Measurements from ENCODE around the gene C20orf202.
"Not testable (repeated sequence)": the region's sequence is repeated elsewhere in the genome, so short reads cannot be mapped to it uniquely, and the experiment has no call there.

Gene C20orf202

GRCh38 chr20:1222750-1223149, 19.5 kb downstream of the C20orf202 start:
- H3K4me3 ChIP-seq (ENCODE audit: low read length); DNase-seq (ENCODE audit: low read depth, low spot score); H3K9me3 ChIP-seq (ENCODE audit: control insufficient read depth, insufficient read depth, low read length); H3K27me3 ChIP-seq (ENCODE audit: control insufficient read depth, insufficient read depth, low read length); H3K36me3 ChIP-seq (ENCODE audit: control insufficient read depth, insufficient read depth, low read length); H3K4me1 ChIP-seq (ENCODE audit: control insufficient read depth, insufficient read depth, low read length); H3K27ac ChIP-seq (ENCODE audit: low read length): not testable (repeated sequence)
- no CpG with 5 or more reads among the region's 4 CpGs for WGBS (ENCODE audit: insufficient coverage, insufficient read length)

DNA sequence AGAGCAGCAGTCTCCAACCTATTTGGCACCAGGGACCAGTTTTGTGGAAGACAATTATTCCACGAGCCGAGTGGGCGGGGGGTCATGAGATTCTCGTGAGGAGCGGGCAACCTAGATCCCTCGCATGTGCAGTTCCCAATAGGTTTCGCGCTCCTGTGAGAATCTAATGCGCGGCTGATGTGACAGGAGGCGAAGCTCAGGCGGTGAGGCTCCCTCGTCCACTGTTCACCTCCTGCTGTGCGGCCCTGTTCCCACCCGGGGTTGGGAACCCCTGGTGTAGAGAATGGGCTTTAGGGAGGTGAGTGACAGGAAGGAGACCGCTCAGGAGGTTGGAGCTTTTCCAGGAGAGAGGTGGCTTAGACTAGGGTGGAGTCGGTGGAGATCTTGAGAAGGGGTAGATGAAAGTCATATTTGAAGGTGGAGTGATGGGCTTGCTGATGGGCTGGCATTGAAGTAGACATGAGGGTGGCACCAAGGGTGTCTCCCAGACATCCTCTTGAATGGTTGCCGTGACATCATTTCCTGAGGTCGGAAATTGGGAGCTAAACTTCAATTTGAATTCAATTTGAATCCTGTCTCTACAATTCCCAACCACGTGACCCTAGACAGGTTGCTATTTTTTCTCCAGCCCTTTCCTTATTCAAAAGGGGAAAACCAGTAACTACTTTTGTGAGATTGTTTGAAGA, 21.1 kb downstream of the C20orf202 start:
- no peak overlapping the region for H3K27ac ChIP-seq (ENCODE audit: low read length)
- no peak overlapping the region for H3K4me3 ChIP-seq (ENCODE audit: low read length)
- H3K36me3 ChIP-seq (ENCODE audit: control insufficient read depth, insufficient read depth, low read length) = no peaks in the 10 kb centered on the region
- H3K9me3 ChIP-seq (ENCODE audit: control insufficient read depth, insufficient read depth, low read length) = no peaks in the 10 kb centered on the region
- H3K27me3 ChIP-seq (ENCODE audit: control insufficient read depth, insufficient read depth, low read length) = no peaks in the 10 kb centered on the region; the same call in 1 of the 2 replicates
- DNase-seq (ENCODE audit: low read depth, low spot score) = no peak
- no peaks in the 10 kb centered on the region for H3K4me1 ChIP-seq (ENCODE audit: control insufficient read depth, insufficient read depth, low read length)
- no CpG with 5 or more reads among the region's 20 CpGs for WGBS (ENCODE audit: insufficient coverage, insufficient read length)

DNA sequence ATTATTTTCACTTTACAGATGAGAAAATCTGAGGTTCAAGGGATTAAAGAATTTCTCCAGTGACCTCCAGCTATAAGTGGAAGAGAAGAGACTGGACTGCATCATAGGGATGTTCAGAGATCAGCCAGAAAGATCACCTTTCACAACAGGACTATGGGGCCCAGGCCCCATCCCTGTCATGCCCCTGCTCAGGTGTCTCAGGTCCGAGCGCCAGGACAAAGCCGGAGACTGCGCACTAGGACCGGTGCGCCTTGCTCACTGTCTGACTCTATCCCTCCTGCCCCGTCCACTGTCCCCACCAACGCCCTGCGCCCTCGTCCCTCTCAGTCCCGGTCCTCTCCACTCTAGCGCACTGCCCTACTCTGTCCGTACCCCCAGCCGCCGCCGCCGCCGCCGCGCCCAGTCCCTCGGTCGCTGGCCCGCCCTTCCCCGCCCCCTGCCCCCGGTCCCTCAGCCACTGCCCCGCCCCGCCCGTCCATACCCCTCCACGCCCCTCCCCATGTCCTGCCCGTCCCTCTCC, 22.1 kb downstream of the C20orf202 start:
- H3K4me1 ChIP-seq (ENCODE audit: control insufficient read depth, insufficient read depth, low read length) = no peaks in the 10 kb centered on the region
- DNase-seq (ENCODE audit: low read depth, low spot score) = no peak
- no peaks in the 10 kb centered on the region; the same call in 1 of the 2 replicates for H3K27me3 ChIP-seq (ENCODE audit: control insufficient read depth, insufficient read depth, low read length)
- no peaks in the 10 kb centered on the region for H3K9me3 ChIP-seq (ENCODE audit: control insufficient read depth, insufficient read depth, low read length)
- no peaks in the 10 kb centered on the region for H3K36me3 ChIP-seq (ENCODE audit: control insufficient read depth, insufficient read depth, low read length)
- peak overlapping the region; percentile 38; the same call in 1 of the 2 replicates for H3K4me3 ChIP-seq (ENCODE audit: low read length)
- no CpG with 5 or more reads among the region's 30 CpGs for WGBS (ENCODE audit: insufficient coverage, insufficient read length)
- H3K27ac ChIP-seq (ENCODE audit: low read length) = no peak overlapping the region

DNA sequence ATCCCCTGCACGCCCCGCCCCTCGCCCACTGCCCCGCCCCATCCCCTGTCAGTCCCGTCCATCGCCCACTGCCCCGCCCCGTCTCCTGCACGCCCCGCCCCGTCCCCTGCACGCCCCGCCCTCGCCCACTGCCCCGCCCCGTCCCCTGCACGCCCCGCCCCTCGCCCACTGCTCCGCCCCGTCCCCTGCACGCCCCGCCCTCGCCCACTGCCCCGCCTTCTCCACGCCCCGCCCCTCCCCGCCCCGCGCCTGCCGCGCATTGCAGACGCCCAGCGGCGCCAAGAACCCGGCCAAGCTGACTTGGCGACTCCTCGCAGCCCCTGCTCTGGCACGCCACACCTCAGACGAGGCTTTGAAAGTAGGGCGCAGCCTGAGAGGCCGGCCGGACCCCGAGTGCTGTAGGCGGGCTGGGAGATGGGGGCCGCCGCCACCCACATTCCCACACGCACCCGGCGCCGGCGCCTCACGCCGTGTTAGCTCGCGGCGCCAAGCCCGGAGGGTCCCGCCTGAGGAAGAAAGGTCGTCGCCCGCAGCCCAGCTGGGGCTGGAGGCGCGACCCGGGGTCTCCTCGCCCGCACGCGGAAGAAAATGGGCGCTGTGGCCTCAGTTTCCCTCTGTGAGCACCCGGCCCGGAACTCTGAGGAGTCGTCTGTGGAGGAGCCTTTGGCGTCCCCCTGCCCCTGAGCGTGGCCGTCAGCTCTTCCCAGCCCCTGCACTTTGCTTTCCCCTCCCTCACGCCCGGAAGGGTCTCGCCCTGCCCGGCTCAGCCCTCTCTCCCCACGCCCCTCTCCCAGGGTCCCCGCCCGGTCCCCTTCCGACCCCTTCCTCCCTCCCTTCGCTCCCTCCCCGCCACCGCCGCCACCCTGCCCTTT, 22.8 kb downstream of the C20orf202 start, which contains the start of gene RAD21L1:
Gene RAD21L1, plus strand, starts transcription at position 262 of the 872 bp plus-strand sequence. CDS start 2,410 bp downstream, outside the sequence.
- no peak within 1 kb of the TSS for H3K27ac ChIP-seq (ENCODE audit: low read length)
- no peaks in the 10 kb centered on the region for H3K4me1 ChIP-seq (ENCODE audit: control insufficient read depth, insufficient read depth, low read length)
- peak within 1 kb of the TSS; percentile 61 for H3K4me3 ChIP-seq (ENCODE audit: low read length)
- no peaks in the 10 kb centered on the region for H3K9me3 ChIP-seq (ENCODE audit: control insufficient read depth, insufficient read depth, low read length)
- no peaks in the 10 kb centered on the region; the same call in 1 of the 2 replicates for H3K27me3 ChIP-seq (ENCODE audit: control insufficient read depth, insufficient read depth, low read length)
- no peaks in the 10 kb centered on the region for H3K36me3 ChIP-seq (ENCODE audit: control insufficient read depth, insufficient read depth, low read length)
- DNase-seq (ENCODE audit: low read depth, low spot score) = no peak
- no CpG with 5 or more reads among the region's 88 CpGs for WGBS (ENCODE audit: insufficient coverage, insufficient read length)

GRCh38 chr20:1229541-1229940, 26.3 kb downstream of the C20orf202 start:
- H3K4me1 ChIP-seq (ENCODE audit: control insufficient read depth, insufficient read depth, low read length) = no peaks in the 10 kb centered on the region
- no peaks in the 10 kb centered on the region for H3K9me3 ChIP-seq (ENCODE audit: control insufficient read depth, insufficient read depth, low read length)
- H3K4me3 ChIP-seq (ENCODE audit: low read length) = no peak overlapping the region
- no peaks in the 10 kb centered on the region; the same call in 1 of the 2 replicates for H3K27me3 ChIP-seq (ENCODE audit: control insufficient read depth, insufficient read depth, low read length)
- no peak overlapping the region for H3K27ac ChIP-seq (ENCODE audit: low read length)
- no CpG with 5 or more reads among the region's 3 CpGs for WGBS (ENCODE audit: insufficient coverage, insufficient read length)
- DNase-seq (ENCODE audit: low read depth, low spot score) = no peak
- no peaks in the 10 kb centered on the region for H3K36me3 ChIP-seq (ENCODE audit: control insufficient read depth, insufficient read depth, low read length)

DNA sequence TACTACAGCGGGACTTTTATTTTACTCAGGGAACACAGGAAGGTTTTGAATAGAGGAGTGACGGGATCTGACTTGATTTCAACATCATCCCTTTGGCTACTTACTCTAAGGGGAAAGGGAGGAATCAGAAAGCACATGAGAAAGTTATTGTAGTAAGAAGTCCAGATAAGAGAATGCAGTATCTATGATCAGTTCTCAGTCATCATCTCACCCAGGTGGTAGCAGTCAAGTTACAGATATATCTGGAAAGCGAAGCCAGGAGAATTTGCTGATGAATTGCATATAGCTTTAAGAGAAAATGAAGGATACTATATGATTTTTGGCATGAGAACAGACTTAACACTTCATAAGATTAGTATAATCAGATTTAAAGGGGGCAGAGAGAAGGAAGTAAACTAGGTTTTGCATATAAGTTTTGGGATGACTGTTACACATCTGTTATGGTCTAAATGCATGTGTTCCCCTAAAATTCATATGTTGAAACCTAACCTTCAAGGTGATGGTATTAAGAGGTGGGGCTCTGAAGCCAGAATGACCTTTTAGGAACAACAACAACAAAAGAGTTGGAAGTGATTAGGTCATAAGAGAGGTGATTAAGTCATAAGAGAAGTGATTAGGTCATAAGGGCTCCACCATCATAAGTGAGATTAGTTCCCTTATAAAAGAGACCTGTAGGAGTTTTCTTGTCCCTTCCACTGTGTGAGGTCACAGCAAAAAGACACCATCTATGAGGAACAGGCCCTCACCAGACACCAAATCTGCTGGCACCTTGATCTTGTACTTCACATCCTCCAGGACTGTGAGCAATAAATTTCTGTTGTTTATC, 29.2 kb downstream of the C20orf202 start:
- Histone ChIP-seq H3K4me3 (ENCODE audit: low read length) (no peak overlapping the region), H3K36me3 (ENCODE audit: control insufficient read depth, insufficient read depth, low read length) (no peaks in the 10 kb centered on the region), H3K9me3 (ENCODE audit: control insufficient read depth, insufficient read depth, low read length) (no peaks in the 10 kb centered on the region), H3K4me1 (ENCODE audit: control insufficient read depth, insufficient read depth, low read length) (no peaks in the 10 kb centered on the region), H3K27ac (ENCODE audit: low read length) (no peak overlapping the region), H3K27me3 (ENCODE audit: control insufficient read depth, insufficient read depth, low read length) (no peaks in the 10 kb centered on the region)
- no CpG with 5 or more reads among the region's 3 CpGs for WGBS (ENCODE audit: insufficient coverage, insufficient read length)
- DNase-seq (ENCODE audit: low read depth, low spot score) = no peak

GRCh38 chr20:1240549-1240948, 37.3 kb downstream of the C20orf202 start:
- DNase-seq (ENCODE audit: low read depth, low spot score) = no peak
- H3K4me3 ChIP-seq (ENCODE audit: low read length) = no peak overlapping the region
- no peaks in the 10 kb centered on the region for H3K9me3 ChIP-seq (ENCODE audit: control insufficient read depth, insufficient read depth, low read length)
- H3K36me3 ChIP-seq (ENCODE audit: control insufficient read depth, insufficient read depth, low read length) = no peaks in the 10 kb centered on the region
- no peaks in the 10 kb centered on the region for H3K4me1 ChIP-seq (ENCODE audit: control insufficient read depth, insufficient read depth, low read length)
- H3K27ac ChIP-seq (ENCODE audit: low read length) = no peak overlapping the region
- H3K27me3 ChIP-seq (ENCODE audit: control insufficient read depth, insufficient read depth, low read length) = no peaks in the 10 kb centered on the region
- no CpG with 5 or more reads among the region's 5 CpGs for WGBS (ENCODE audit: insufficient coverage, insufficient read length)

DNA sequence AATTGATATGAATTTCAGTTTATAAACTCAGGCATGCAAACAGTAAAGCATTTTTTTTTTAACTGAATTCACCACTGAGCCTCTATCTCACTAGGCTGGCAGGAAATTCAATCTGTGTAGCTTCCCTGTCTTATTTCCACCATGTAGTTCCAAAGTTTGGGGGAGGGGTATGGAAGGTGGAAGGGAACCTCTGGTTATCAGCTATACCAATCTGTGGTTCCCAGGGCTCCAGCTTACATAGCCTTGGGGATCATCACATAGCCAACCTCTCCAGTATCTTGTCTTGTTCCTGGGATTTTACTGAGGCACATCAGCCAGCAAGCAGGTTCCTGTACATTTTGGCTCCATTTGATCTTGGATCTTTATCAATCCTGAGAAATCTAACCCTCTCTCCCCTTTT, 38.2 kb downstream of the C20orf202 start:
- Histone ChIP-seq H3K27ac (ENCODE audit: low read length) (no peak overlapping the region), H3K27me3 (ENCODE audit: control insufficient read depth, insufficient read depth, low read length) (no peaks in the 10 kb centered on the region), H3K4me3 (ENCODE audit: low read length) (no peak overlapping the region), H3K36me3 (ENCODE audit: control insufficient read depth, insufficient read depth, low read length) (no peaks in the 10 kb centered on the region), H3K9me3 (ENCODE audit: control insufficient read depth, insufficient read depth, low read length) (no peaks in the 10 kb centered on the region), H3K4me1 (ENCODE audit: control insufficient read depth, insufficient read depth, low read length) (no peaks in the 10 kb centered on the region)
- no peak for DNase-seq (ENCODE audit: low read depth, low spot score)

DNA sequence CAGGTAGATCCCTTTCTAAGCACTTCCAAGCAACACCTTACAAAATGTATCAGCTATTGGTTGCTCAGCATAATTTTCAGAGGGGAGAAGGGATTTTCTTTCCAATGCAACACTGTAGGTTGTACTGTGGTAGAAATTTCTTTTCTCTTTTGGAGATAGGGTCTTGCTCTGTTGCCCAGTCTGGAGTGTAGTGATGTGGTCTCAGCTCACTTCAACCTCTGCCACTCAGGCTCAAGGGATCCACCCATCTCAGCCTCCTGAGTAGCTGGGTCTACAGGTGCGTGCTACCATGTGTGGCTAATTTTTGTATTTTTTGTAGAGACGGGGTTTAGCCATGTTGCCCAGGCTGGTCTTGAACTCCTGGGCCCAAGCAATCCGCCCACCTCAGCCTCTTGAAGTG, 38.8 kb downstream of the C20orf202 start:
- Histone ChIP-seq H3K36me3 (ENCODE audit: control insufficient read depth, insufficient read depth, low read length) (no peaks in the 10 kb centered on the region), H3K27me3 (ENCODE audit: control insufficient read depth, insufficient read depth, low read length) (no peaks in the 10 kb centered on the region), H3K4me1 (ENCODE audit: control insufficient read depth, insufficient read depth, low read length) (no peaks in the 10 kb centered on the region), H3K27ac (ENCODE audit: low read length) (no peak overlapping the region), H3K9me3 (ENCODE audit: control insufficient read depth, insufficient read depth, low read length) (no peaks in the 10 kb centered on the region), H3K4me3 (ENCODE audit: low read length) (no peak overlapping the region)
- DNase-seq (ENCODE audit: low read depth, low spot score) = no peak
- WGBS (ENCODE audit: insufficient coverage, insufficient read length) = no CpG with 5 or more reads among the region's 3 CpGs

DNA sequence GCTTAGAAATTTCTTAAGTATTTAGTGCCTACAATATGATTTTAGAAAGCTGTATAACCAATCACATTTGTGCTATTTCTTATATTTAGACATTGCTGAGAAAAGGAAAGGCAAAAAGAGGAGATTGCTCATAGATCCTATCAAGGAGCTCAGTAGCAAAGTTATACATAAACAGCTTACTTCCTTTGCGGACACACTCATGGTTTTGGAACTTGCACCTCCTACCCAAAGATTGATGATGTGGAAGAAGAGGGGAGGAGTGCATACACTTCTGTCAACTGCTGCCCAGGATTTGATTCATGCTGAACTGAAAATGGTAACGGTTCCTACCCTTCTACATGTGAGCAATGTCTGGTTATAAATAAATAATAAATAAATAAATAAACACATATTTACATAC, 39.3 kb downstream of the C20orf202 start:
- Histone ChIP-seq H3K4me1 (ENCODE audit: control insufficient read depth, insufficient read depth, low read length) (no peaks in the 10 kb centered on the region), H3K27ac (ENCODE audit: low read length) (no peak overlapping the region), H3K4me3 (ENCODE audit: low read length) (no peak overlapping the region), H3K36me3 (ENCODE audit: control insufficient read depth, insufficient read depth, low read length) (no peaks in the 10 kb centered on the region), H3K9me3 (ENCODE audit: control insufficient read depth, insufficient read depth, low read length) (no peaks in the 10 kb centered on the region), H3K27me3 (ENCODE audit: control insufficient read depth, insufficient read depth, low read length) (no peaks in the 10 kb centered on the region)
- WGBS (ENCODE audit: insufficient coverage, insufficient read length) = no CpG with 5 or more reads among the region's 2 CpGs
- no peak for DNase-seq (ENCODE audit: low read depth, low spot score)

Measured in iPS DF 6.9 (cell line).